Urothelium cell line (cell line): ENCODE data around the gene ELL.

Source experiments
- DNase-seq: peaks from one replicate; pipeline ENCODE4 v3.0.0; 2011; ENCODE audit warnings: low spot score, mixed read lengths
- FAIRE-seq: peaks from 2 replicates; lab custom pipeline; 2011; peaks lifted over from hg19 to GRCh38; lab: Jason Lieb, UNC

Gene ELL

DNA sequence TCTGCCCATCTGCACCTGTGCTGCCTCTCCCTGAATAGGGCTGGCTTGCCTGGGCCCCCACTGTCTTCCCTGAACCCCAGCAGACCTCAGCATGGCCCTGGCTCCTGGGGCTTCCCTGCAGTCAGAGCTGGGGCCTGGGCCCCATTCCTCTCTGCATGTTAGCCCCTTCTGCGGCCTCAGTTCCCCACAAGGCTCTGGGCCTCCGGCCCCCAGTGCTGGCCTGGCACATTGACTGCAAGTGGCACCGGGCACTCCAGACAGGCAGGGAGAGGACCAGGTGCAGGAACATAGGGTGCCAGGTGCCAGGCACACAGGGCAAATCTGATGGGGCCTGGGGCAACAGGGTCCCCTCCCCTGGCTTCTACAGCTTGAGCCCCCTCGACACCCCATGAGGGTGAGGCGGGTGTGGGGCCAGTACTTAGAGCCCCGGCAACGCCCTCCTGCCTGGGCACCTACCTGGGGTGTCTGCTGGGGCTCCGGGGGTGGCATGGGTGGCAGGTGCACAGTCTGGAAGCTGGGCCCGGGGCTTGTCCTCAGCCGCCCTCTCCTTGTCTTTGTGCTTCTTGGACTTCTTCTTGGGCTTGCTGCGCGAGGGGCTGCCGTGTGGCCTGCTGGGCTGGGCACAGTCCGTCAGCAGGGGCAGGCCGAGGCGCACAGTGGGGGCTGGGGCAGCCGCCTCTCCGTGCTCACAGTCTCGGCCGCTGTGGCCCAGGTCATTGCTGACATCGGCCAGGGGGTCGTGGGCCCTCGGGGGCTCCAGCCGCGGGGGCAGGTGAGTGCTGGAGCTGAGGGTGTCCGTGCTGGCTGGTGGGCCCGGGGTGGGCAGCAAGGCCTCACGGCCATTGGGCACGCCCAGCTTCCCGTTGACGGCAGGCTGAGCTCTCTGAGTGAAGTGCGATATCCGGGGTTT is 71.6 kb downstream of the ELL start:
- FAIRE-seq, result no peak
- no peak for DNase-seq

GRCh38 chr19:18449552-18449951 is 72.3 kb downstream of the ELL start:
- no peak for FAIRE-seq
- no peak for DNase-seq

DNA sequence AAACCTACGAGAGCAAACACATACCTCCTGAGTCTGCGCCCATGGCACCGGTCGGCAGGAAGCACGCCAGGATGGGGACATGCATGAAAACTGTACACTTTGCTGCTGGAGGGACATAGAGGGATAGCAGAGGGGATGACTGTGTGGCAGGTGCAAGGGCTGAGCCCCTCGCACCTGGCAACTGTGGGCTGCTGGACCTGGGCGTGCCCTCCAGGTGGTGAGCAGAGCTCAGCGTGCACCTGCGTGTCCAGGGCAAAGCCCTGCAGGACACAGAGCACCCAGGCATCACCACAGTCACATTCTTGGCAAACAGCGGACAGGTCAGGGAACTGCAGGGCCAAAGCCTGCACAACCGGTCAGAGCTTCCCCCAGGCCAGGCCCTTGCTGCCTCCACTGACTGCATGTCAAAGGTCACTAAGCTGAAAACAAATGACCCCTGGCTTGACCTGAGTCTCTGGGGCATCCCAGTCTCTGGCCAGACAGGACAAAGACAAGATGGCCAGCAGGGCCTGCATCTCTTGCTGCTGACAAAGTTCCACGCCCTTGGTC is 75.0 kb downstream of the ELL start:
- FAIRE-seq (no peak), DNase-seq (no peak)

DNA sequence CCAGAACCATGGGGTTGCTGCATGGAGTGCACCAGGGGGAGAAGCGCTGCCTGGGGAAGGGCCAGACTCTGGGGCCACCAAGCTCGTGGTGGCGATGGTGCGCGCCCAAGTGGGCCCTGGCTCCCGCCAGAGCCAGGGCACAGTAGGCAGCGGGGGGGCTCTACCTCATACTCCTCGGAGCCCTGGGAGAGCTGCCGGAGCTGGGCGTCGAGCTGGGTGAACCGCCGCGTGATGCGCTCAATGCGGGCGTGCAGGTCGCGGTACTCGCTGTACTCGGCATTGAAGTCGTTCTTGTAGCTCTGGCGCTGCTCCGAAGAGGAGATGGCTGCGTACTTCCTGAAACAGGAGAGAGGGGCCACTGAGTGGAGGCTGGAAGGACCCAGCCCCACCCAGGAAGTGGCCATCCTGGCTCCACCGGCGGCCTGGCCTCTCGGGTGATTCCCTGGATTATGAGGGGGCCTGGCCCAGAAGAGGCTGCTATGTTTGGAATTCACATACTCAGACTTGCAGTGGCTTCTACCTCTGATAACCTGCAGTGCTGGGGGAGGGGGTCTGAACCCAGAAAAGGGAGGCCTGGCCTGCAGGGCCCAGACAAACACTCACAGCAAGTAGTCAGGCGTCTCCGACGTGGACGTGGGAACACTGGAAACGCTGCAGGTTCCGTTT is 75.6 kb downstream of the ELL start:
- no peak for DNase-seq
- no peak for FAIRE-seq

DNA sequence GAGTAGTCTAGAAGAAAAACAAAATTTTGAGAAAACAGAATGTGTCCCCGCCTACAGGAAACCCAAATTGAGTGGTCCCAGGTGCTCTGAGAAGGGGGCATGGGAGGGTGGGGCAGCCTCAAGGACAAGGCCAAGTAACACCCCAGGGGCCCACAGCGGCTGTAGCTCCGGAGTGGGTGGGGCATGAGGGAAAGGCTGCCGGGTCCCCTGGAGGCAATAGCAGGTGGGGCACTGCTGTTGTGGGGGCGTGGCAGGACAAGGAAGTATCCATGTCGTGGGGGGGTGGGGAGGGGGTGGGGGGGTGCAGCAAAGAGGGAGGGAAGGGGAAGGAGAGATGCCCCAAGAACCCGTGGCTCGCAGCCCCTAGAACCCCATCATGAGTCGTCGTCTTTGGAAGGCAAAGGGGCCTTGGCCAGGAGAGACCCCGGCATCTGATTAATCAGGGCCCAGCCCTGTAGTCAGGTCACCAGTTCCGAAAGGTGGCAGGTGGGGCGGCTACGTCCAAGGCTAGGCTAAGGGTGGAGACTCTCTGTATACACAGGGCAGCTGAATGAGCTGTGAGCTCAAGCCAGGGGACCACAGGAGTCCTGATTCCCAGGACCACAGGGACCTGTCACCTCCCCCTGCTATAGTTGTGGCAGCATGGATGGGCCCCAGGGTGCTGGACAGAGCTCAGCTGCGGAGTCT is 76.5 kb downstream of the ELL start:
- DNase-seq (no peak), FAIRE-seq (no peak)

DNA sequence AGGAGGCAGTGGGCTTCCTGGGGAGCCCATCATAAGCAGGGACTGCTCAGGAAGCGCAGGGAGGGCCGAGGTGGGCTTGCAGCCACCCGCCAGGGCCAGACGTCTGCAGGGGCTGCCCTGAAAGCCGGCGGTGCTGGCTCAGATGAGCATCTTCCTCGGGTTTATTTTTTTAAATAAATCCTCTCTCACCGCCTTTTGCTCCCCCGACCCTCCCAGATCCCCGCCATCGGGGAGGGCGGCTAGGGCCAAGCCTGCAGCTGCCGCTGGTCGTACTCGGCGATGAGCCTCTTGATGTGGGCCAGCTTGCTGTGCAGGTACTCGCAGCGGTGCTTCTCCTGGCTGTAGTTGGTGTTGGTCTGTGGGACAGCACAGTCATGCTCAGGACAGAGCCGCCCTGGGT is 77.4 kb downstream of the ELL start:
- DNase-seq, result no peak
- no peak for FAIRE-seq

DNA sequence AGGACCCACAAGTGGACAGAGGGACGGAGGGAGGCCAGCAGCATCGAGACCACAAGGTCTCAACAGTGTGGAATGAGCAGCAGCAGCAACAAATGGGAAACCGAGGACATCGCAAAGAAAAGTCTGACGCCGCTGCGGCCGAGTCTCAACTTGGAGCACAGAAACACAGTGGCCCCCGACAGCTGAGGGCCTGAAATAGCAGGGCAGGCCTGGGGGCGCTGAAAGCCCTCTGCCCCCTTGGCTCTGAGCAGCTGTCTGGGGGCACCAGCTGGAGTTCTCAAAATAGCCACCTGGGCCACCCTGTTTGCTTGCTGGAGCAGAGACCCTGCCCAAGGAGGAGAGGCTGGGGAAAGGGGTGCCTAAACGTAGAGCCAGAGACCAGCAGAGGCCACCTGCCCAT is 78.0 kb downstream of the ELL start:
- no peak for FAIRE-seq
- no peak for DNase-seq

GRCh38 chr19:18443406-18443805 is 78.5 kb downstream of the ELL start:
- DNase-seq (no peak), FAIRE-seq (no peak)

- FAIRE-seq (no peak), DNase-seq (no peak)
Observed at GRCh38 chr19:18442941-18443340, 78.9 kb downstream of the ELL start.

DNA sequence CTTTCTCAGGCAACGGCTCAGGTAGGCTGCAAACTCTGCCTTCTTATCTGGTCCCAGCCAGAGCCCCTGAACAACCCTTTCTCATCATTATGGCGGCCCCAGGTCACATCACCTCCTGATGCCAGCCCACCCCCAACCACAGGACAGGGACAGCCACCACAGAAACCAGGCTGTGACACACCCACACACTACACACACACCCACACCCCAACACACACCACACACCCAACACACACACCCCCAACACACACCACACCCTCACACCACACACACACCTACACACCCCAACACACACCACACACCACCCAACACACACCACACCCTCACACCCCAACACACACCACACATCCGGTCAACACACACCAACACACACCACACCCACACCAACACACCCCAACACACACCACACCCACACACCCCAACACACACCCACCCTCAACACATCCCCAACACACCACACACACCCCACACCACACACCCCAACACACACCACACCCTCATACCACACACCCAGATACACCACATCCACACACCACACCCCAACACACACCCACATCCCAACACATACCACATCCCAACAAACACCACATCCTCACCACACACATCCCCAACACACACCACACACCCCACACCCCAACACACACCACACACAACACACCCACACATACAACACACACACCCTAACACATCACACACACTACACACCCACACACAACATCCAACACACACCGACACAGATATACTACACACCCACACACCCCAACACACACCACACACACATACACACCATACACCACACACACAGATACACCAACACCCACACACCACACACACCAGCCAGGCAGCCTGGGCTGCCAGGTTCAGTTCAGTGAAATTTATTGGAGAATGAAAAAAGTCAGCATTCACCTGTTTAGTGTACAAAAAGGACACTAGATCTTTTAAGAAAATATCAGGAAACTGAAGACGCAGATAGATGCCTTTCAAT is 79.8 kb downstream of the ELL start:
- FAIRE-seq, result peak; percentile 83
- no peak for DNase-seq

- DNase-seq (no peak), FAIRE-seq (no peak)
Observed at GRCh38 chr19:18440936-18441803, 80.7 kb downstream of the ELL start.

GRCh38 chr19:18440415-18440877 is 81.4 kb downstream of the ELL start:
- DNase-seq (peak; percentile 21), FAIRE-seq (no peak)

DNA sequence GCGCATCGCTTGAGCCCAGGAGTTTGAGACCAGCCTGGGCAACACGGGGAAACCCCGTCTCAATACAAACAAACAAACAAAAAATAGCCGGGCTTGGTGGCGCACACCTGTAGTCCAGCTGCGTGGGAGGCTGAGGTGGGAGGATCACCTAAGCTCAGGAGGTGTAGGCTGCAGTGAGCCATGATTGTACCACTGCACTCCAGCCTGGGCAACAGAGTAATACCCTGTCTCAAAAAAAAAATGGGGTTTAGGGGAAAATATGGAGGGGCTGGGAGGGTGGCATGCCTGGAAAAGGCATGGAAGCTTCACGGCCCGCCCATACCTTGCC is 82.0 kb downstream of the ELL start:
- FAIRE-seq (no peak), DNase-seq (no peak)

DNA sequence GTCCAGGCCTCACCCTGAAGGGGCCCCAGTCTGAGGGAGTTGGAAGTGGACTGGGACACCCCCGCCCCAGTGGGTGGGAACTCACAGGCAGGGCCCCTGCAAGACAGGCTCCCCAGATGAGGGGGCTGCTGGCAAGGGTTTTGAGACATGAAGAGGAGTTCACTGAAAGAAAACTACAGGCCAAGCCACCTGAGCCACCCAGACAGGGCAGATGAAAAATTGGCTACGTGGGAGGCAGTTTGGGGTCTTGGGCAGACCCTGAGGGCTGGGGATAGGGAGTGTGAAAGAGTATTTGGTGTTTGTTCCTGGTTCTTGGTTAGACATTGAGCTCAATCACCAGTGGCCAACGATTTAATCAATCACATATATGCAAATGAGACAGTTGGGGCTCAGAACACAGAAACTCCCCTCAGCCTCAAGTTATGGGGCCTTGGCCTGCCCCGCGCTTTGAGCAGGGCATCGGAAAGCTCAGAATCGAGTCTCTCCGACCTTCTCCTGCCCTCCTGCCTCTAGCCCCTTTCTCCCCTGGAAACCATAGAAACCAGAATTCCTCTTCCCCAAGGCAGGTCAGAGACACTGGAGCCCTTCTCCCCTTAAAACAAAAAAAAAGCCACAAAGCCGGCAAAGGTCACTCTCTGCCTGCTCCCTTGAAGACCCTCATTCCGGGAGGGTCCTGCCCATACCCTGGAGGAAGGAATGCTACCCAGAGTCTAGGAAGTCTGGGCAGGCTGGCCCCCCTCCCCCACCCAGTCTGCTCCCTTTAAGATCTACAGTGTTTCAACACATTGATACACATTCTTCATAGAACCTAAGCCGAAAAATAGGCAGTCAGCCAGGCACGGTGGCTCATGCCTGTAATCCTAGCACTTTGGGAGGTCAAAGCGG is 82.6 kb downstream of the ELL start:
- FAIRE-seq (no peak), DNase-seq (peak; percentile 19)

DNA sequence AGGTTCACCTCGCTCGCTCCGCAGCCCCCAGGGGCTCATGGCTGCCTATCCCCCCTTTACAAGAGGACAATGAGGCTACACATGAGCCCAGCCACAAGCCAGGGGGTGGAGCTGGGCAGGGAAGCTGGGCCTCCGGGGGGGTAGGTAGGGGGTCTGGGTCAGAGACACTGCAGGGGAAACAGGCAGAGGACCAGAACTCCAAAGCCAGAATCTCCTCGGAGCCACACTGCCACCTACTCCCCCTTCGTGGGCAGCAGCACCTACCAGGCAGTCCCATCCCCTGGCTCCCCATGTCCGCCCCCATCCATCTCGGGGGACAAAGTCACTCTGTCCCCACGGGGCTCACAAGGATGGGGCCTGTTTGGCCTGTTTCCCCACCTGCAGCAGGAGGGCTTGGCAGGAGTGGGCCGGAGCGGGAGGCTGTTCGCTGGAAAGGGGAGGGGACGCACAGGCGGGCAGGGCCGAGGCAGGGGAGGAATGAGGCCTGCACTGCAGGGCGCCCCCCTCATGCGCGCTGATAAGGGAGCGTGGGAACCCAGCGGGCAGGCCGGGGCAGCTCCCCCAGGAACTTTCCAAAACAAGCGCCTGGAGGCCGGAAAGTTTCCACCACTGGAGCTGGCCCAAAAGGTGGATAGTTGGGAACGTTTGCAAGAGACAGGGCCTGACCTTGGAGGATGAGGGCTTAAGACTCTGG is 83.4 kb downstream of the ELL start:
- no peak for FAIRE-seq
- DNase-seq, result no peak

GRCh38 chr19:18437491-18438330 is 84.2 kb downstream of the ELL start, which contains the start of gene ISYNA1:
Gene ISYNA1 (minus strand): TSS chr19:18438133. CDS start chr19:18437979, 154 bp downstream.
- no peak for FAIRE-seq
- no peak for DNase-seq
